GM12864 (cell line): Measurements from ENCODE around the gene HOXD13.

Experiments used
- DNase-seq: peaks from one replicate; pipeline ENCODE4 v3.0.0-alpha.2; 2011; ENCODE audit warnings: low read depth
- H3K4me3 ChIP-seq: 2 replicates; pipeline ENCODE4 v1.5.1; 2011; ENCODE audit warnings: mild to moderate bottlenecking, low read depth, low read length, control low read depth
- TF ChIP-seq, protein P1 (sequence below): IDR thresholded peaks from 2 replicates; pipeline ENCODE4 v1.5.1; 2011; ENCODE audit warnings: low read depth, mild to moderate bottlenecking, moderate library complexity, low read length, control low read depth, inconsistent platforms; ENCODE audit errors: missing control alignments

Gene HOXD13

DNA sequence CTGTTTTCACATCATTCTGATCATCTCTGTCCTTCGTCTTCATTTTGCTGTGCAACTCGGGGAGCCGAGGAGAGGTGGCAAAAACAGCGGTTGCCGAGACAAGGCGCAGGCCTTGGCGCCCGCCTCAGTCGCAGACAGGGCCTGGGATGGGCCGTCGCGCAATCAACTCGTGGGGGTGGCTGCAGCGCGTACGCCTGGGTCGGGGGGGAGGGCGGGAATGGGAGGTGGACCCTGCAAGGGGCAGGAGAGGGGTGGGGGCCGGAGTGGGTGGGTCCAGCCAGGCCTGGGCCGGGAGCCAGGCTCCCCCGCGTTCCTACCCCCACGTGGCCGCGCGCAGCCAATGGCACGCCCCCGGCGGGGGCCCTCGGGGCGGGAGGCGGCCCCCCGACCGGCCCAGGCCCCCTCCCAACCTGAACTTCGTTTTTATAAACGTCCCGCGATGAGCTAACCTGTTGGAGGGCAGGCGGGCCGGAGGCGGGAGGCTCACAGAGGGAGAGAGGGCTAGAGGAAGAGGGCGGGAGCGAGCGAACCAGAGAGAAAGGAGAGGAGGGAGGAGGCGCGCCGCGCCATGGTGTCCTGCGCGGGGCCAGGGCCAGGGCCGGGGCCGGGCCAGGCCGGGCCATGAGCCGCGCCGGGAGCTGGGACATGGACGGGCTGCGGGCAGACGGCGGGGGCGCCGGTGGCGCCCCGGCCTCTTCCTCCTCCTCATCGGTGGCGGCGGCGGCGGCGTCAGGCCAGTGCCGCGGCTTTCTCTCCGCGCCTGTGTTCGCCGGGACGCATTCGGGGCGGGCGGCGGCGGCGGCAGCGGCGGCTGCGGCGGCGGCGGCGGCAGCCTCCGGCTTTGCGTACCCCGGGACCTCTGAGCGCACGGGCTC is at the start of gene HOXD13:
TSS of gene HOXD13 (plus strand) at position 452 of the 875 bp plus-strand sequence. CDS start at position 622, 170 bp downstream.
- no peak for DNase-seq
- no peak within 1 kb of the TSS for H3K4me3 ChIP-seq
- TF ChIP-seq, protein P1, sequence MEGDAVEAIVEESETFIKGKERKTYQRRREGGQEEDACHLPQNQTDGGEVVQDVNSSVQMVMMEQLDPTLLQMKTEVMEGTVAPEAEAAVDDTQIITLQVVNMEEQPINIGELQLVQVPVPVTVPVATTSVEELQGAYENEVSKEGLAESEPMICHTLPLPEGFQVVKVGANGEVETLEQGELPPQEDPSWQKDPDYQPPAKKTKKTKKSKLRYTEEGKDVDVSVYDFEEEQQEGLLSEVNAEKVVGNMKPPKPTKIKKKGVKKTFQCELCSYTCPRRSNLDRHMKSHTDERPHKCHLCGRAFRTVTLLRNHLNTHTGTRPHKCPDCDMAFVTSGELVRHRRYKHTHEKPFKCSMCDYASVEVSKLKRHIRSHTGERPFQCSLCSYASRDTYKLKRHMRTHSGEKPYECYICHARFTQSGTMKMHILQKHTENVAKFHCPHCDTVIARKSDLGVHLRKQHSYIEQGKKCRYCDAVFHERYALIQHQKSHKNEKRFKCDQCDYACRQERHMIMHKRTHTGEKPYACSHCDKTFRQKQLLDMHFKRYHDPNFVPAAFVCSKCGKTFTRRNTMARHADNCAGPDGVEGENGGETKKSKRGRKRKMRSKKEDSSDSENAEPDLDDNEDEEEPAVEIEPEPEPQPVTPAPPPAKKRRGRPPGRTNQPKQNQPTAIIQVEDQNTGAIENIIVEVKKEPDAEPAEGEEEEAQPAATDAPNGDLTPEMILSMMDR, result no peak

DNA sequence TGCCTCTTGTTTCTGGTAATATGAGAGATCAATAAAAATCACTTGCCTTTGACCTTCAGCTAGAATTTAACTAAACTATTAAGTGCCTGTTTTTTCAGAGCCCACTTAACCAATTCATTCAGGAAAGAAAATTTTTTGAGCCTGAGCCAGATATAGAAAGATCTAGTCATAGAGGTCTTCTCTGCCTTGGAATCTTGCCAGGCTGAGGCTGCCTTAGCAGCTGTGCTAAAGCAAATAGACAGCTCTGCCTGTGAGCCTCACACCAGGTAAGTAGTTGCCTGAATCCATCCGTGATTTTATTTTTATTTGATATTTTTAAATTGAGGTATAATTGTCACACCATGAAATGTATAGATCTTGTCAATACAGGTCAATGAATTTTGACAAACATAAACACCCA is 36.1 kb upstream of the HOXD13 start:
- H3K4me3 ChIP-seq, result no peak overlapping the region
- DNase-seq, result no peak
- TF ChIP-seq, protein P1, result no peak

DNA sequence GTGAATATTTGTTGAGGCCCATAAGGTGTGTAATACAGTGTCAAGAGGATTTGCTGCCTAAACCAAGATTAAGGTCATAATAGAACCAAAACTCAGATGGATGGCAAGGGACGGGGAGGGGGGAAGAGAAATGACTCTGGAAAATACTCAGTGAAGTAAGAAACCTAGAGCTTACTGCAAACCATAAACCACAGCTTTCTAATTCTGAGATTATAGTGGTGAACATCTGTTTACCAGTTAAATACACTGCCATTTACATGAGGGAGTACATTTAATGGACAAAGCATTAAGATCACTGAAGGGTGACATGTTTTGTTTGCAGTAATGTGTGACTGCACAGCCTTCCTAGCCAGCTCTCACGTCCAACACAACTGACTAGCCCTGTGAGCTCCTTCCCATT is 28.6 kb upstream of the HOXD13 start:
- TF ChIP-seq, protein P1, result no peak
- no peak overlapping the region for H3K4me3 ChIP-seq
- DNase-seq, result no peak

DNA sequence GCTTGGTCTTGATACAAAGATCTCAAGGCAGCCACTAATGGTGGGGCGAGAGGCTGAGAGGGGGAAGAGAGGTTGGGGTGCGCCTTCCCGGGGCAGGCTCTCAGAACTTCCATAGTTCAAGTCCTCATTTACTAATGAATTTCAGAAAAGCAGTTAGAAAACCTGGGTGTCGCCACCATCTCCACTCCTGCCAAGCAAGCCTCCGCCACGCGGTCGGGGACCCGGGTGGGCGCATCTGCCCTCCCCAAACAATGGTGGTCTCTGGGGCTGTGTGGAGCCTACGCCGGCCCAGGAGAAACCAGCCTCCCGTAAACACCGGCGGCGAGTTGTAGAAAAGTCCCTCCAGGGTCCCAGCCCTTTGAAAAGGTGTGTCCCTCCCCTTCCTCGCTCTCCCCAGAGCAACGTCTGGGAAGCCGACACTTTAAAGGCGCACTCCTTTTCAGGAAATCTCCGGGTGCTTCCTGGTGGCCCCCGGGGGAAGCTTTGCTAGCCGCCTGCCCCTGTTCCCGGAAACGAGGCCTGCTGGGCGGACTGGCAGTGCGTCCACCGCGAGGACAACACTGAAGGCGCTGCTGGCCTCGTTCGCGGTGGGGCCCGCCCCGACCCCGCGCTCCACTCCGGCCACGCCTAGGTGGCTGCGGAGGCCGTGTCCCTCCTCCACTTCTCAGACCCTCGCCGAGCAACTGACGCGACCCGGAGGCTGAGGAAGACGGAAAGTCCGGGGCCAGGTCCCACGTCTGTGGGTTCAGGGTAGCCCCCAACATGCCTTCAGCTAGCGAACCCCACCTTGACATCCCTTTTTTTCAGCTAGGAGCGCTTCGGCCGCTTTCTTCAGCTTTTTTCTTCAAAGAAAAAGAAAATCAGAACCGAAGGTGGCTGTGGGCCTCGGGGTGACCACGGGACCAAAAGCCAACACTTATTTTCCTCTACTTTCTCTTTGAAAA is 25.6 kb upstream of the HOXD13 start:
- DNase-seq, result no peak
- no peak overlapping the region for H3K4me3 ChIP-seq

DNA sequence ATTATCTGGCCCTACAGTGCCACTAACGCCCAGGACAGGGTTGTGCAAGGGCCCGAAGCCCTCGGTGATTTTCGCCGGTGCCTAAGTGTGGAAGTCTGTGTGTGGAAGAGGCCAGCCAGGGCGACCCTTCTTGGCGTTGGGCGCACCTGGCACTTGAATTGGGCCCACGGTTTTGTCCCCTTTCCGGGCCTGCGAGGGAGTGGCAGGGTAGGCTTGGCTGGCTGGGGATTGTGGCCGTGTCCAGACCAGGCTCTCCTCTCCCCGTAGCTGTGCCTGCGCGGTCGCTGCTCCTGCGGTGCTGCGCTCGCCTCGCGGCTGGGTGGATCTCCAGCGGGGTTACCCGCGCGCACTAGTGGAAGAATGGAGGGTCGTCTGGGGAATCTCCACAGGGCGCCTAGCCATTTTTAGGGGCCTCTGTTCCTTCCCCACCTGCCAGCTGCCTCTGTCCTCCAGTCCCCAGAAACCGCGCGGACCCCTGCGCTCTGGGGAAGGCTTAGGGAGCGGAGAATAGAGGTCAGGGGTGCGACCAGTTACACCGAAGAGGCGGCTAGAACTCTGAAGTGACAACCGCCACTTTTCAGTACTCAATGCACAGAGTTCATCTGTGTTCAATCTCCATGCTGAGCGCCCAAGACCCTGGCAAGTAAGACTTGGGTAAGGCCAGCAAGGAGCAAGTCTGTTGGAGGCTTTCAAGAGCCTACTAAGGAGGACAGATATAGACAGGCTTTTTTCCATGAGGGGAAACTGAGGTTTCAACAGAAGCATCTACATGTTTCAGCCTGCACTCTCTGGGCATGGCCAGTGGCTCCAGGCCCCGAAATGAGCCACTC is 24.7 kb upstream of the HOXD13 start:
- TF ChIP-seq, protein P1, result no peak
- no peak overlapping the region for H3K4me3 ChIP-seq
- DNase-seq, result no peak

More for the DNA sequence above, 25.6 kb upstream of the HOXD13 start:
- TF ChIP-seq, protein P1, result no peak

DNA sequence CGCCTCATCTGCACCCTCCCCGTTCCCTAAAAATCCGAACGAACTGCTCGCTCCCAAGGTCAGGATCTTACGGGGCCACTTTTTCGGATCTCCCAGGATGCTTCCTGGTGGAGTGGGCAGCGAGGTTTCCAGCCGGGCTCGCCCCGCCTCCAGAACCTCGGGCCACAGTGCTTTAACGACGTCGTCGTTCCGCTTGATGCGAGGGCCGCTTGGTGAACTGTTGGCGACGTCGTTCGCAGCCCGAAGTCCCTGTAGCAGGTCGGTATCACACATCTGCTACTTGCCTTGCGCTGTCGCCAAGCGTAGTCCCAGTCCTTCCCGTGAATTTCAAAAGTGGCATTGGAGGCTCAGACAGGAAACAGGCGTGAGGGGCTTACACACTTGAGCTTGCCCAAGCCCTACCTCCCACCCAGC is 24.1 kb upstream of the HOXD13 start:
- DNase-seq, result no peak
- TF ChIP-seq, protein P1, result no peak
- H3K4me3 ChIP-seq, result no peak overlapping the region
